Measurements from ENCODE around the gene NFKBIL1. TPM values are rescaled to one million over a fixed set of nuclear protein-coding genes. Genes with fewer than 3 reads are reported as not detected.
"Not testable (repeated sequence)": the region's sequence is repeated elsewhere in the genome, so short reads cannot be mapped to it uniquely, and the experiment has no call there.

The NFKBIL1 gene
- 16.8 TPM for polyA plus RNA-seq (2013, experiment 1 of 2; ENCODE audit: insufficient read length)
- 17.2 TPM for polyA plus RNA-seq (2013, experiment 2 of 2; ENCODE audit: insufficient read length)

- peak; percentile 99 for DNase-seq
Observed at GRCh38 chr6:31546958-31547726, at the start of gene NFKBIL1. TSS of gene NFKBIL1 (plus strand) at chr6:31547608. CDS start at chr6:31547695, 87 bp downstream.

GRCh38 chr6:31498748-31499147 lies 48.7 kb upstream of the NFKBIL1 start:
- DNase-seq = no peak

- DNase-seq = not testable (repeated sequence)
Observed at GRCh38 chr6:31499648-31500047, 47.8 kb upstream of the NFKBIL1 start.

- DNase-seq = no peak
Observed at GRCh38 chr6:31502586-31502985, 44.8 kb upstream of the NFKBIL1 start.

GRCh38 chr6:31509036-31509435 lies 38.4 kb upstream of the NFKBIL1 start:
- DNase-seq = not testable (repeated sequence)

- no peak for DNase-seq
Observed at GRCh38 chr6:31510007-31510406, 37.4 kb upstream of the NFKBIL1 start.

GRCh38 chr6:31513456-31514165 lies 33.8 kb upstream of the NFKBIL1 start:
- no peak for DNase-seq

GRCh38 chr6:31521835-31522234 lies 25.6 kb upstream of the NFKBIL1 start:
- no peak for DNase-seq

GRCh38 chr6:31525553-31525931 lies 21.9 kb upstream of the NFKBIL1 start:
- no peak for DNase-seq

GRCh38 chr6:31525932-31526591 lies 21.3 kb upstream of the NFKBIL1 start:
- peak; percentile 37 for DNase-seq

GRCh38 chr6:31528307-31528777 lies 19.1 kb upstream of the NFKBIL1 start:
- DNase-seq = no peak

GRCh38 chr6:31528821-31529328 lies 18.5 kb upstream of the NFKBIL1 start, which contains the start of gene MCCD1:
TSS of gene MCCD1 (plus strand) at chr6:31528962. CDS start at chr6:31529015, 53 bp downstream.
- DNase-seq = no peak

- no peak for DNase-seq
Observed at GRCh38 chr6:31529329-31530150, 17.9 kb upstream of the NFKBIL1 start.

- DNase-seq = no peak
Observed at GRCh38 chr6:31530659-31531058, 16.7 kb upstream of the NFKBIL1 start.

- DNase-seq = no peak
Observed at GRCh38 chr6:31531162-31531561, 16.2 kb upstream of the NFKBIL1 start.

GRCh38 chr6:31531771-31532643 lies 15.4 kb upstream of the NFKBIL1 start:
- DNase-seq = no peak

GRCh38 chr6:31532644-31533454 lies 14.6 kb upstream of the NFKBIL1 start:
- DNase-seq = no peak

- DNase-seq = no peak
Observed at GRCh38 chr6:31533455-31533841, 14.0 kb upstream of the NFKBIL1 start.

- DNase-seq = no peak
Observed at GRCh38 chr6:31534011-31534410, 13.4 kb upstream of the NFKBIL1 start.

- no peak for DNase-seq
Observed at GRCh38 chr6:31534521-31535040, 12.8 kb upstream of the NFKBIL1 start.

Data from fibroblast of skin of abdomen (primary cell).